Activated T-cell treated with anti-CD3 and anti-CD28 coated beads, Interleukin-2, amount 50 U/mL, for 72 hours (primary cell): ENCODE measurements around the gene ZBED2. TPM values are rescaled to one million over a fixed set of nuclear protein-coding genes. Genes with fewer than 3 reads are reported as not detected.

Experiments used
- ATAC-seq, 2 donors: fragments of 150-1000 bp; cut with Tn5 transposase; replicated peaks in 1 of 2; 2 replicates each; pipeline ENCODE4 v1.10.0; 2021; ENCODE audit warnings: moderate library complexity in 2 of 2, mild to moderate bottlenecking in 1 of 2
- DNase-seq, 2 donors: peaks; one replicate each; pipeline ENCODE4 v3.0.0; 2021 to 2022; ENCODE audit warnings: mixed read lengths in 1 of 2
- H3K27ac Mint-ChIP-seq: one replicate; pipeline ENCODE4 v1.8.0; 2022; ENCODE audit warnings: mild to moderate bottlenecking, moderate library complexity, mixed read lengths
- H3K27me3 Mint-ChIP-seq: one replicate; pipeline ENCODE4 v1.8.0; 2022; ENCODE audit warnings: low read depth, mixed read lengths
- H3K36me3 Mint-ChIP-seq, 2 donors: one replicate each; pipeline ENCODE4 v1.8.0; 2022; ENCODE audit warnings: mixed read lengths in 2 of 2, mild to moderate bottlenecking in 1 of 2; ENCODE audit not compliant: insufficient read depth in 2 of 2
- H3K4me1 Mint-ChIP-seq: one replicate; pipeline ENCODE4 v1.8.0; 2022; ENCODE audit warnings: low read depth, mixed read lengths
- H3K4me3 Mint-ChIP-seq, 2 donors: one replicate each; pipeline ENCODE4 v1.8.0; 2022; ENCODE audit warnings: mild to moderate bottlenecking in 2 of 2, mixed read lengths in 2 of 2, moderate library complexity in 2 of 2
- H3K9me3 Mint-ChIP-seq, 2 donors: one replicate each; pipeline ENCODE4 v1.8.0; 2022; ENCODE audit warnings: mixed read lengths in 2 of 2
- total RNA-seq, 2 donors: library from RNA; stranded (reverse); gene quantifications; one replicate each; pipeline ENCODE4 v1.2.3, GENCODE V29; 2022

Gene ZBED2
- total RNA-seq, 2 donors from 2014 or later, result 360 to 597 TPM

GRCh38 chr3:111598139-111598538, 3.0 kb upstream of the ZBED2 start:
- H3K4me1 Mint-ChIP-seq, result peaks cover 75% of the 10 kb centered on the region
- no peaks in the 10 kb centered on the region for H3K27me3 Mint-ChIP-seq
- H3K4me3 Mint-ChIP-seq, result peak overlapping the region; percentile 48 to 99
- H3K9me3 Mint-ChIP-seq, result no peaks in the 10 kb centered on the region
- H3K36me3 Mint-ChIP-seq, result peaks cover 37 to 46% of the 10 kb centered on the region in 2 donors
- no peak for DNase-seq
- peak overlapping the region; percentile 100 for H3K27ac Mint-ChIP-seq
- ATAC-seq, result no peak

- ATAC-seq (peak; percentile 64 to 70), DNase-seq (no peak)
- Mint-ChIP-seq H3K27me3 (no peaks in the 10 kb centered on the region), H3K27ac (peak overlapping the region; percentile 100), H3K4me3 (peak overlapping the region; percentile 97 to 99), H3K4me1 (peaks cover 64% of the 10 kb centered on the region), H3K36me3 (peaks cover 46 to 62% of the 10 kb centered on the region in 2 donors), H3K9me3 (no peaks in the 10 kb centered on the region)
Measured at GRCh38 chr3:111596328-111596727, 1.2 kb upstream of the ZBED2 start.

- Mint-ChIP-seq H3K36me3 (peaks cover 36 to 64% of the 10 kb centered on the region in 2 donors), H3K27ac (peak overlapping the region; percentile 100), H3K9me3 (no peaks in the 10 kb centered on the region), H3K4me3 (peak overlapping the region; percentile 97 to 99), H3K4me1 (peaks cover 65% of the 10 kb centered on the region), H3K27me3 (no peaks in the 10 kb centered on the region)
- DNase-seq, result no peak
- ATAC-seq, result peak; percentile 20 to 29
Measured at GRCh38 chr3:111594781-111595180, 365 bp downstream of the ZBED2 start.

- DNase-seq, result no peak
- Mint-ChIP-seq H3K36me3 (peaks cover 38 to 67% of the 10 kb centered on the region in 2 donors), H3K27ac (peak overlapping the region; percentile 100), H3K9me3 (no peaks in the 10 kb centered on the region), H3K4me1 (peaks cover 65% of the 10 kb centered on the region), H3K27me3 (no peaks in the 10 kb centered on the region), H3K4me3 (peak overlapping the region; percentile 97 to 99)
- ATAC-seq, result peak; percentile 32 to 44
Measured at GRCh38 chr3:111594205-111594604, 941 bp downstream of the ZBED2 start.

GRCh38 chr3:111593666-111594065, 1.5 kb downstream of the ZBED2 start:
- peaks cover 68% of the 10 kb centered on the region for H3K4me1 Mint-ChIP-seq
- H3K36me3 Mint-ChIP-seq, result peaks cover 38 to 66% of the 10 kb centered on the region in 2 donors

GRCh38 chr3:111592936-111593335, 2.2 kb downstream of the ZBED2 start:
- H3K4me3 Mint-ChIP-seq, result peak overlapping the region; percentile 97 to 99
- ATAC-seq (no peak), DNase-seq (no peak)
- H3K27ac Mint-ChIP-seq, result peak overlapping the region; percentile 100
- peaks cover 0 to 1% of the 10 kb centered on the region in 2 donors for H3K9me3 Mint-ChIP-seq
- peaks cover 38 to 65% of the 10 kb centered on the region in 2 donors for H3K36me3 Mint-ChIP-seq
- no peaks in the 10 kb centered on the region for H3K27me3 Mint-ChIP-seq
- H3K4me1 Mint-ChIP-seq, result peaks cover 67% of the 10 kb centered on the region

More at GRCh38 chr3:111593666-111594065, 1.5 kb downstream of the ZBED2 start:
- Mint-ChIP-seq H3K4me3 (peak overlapping the region; percentile 97 to 99), H3K9me3 (no peaks in the 10 kb centered on the region), H3K27me3 (no peaks in the 10 kb centered on the region), H3K27ac (peak overlapping the region; percentile 100)
- DNase-seq, result no peak
- ATAC-seq, result no peak

GRCh38 chr3:111592143-111592542, 3.0 kb downstream of the ZBED2 start:
- H3K27me3 Mint-ChIP-seq, result no peaks in the 10 kb centered on the region
- DNase-seq, result no peak
- H3K9me3 Mint-ChIP-seq, result peaks cover 0 to 1% of the 10 kb centered on the region in 2 donors
- peaks cover 40 to 71% of the 10 kb centered on the region in 2 donors for H3K36me3 Mint-ChIP-seq
- peaks cover 67% of the 10 kb centered on the region for H3K4me1 Mint-ChIP-seq
- H3K4me3 Mint-ChIP-seq, result peak overlapping the region; percentile 97 to 99
- peak overlapping the region; percentile 100 for H3K27ac Mint-ChIP-seq
- ATAC-seq, result no peak

GRCh38 chr3:111591555-111591954, 3.6 kb downstream of the ZBED2 start:
- DNase-seq (no peak), ATAC-seq (no peak)
- Mint-ChIP-seq H3K9me3 (peaks cover 3 to 4% of the 10 kb centered on the region in 2 donors), H3K27me3 (no peaks in the 10 kb centered on the region), H3K4me1 (peaks cover 67% of the 10 kb centered on the region), H3K27ac (peak overlapping the region; percentile 100), H3K4me3 (peak overlapping the region; percentile 97 to 99), H3K36me3 (peaks cover 43 to 77% of the 10 kb centered on the region in 2 donors)

GRCh38 chr3:111590143-111590491, 5.0 kb downstream of the ZBED2 start:
- no peak for DNase-seq
- no peak for ATAC-seq
- H3K27ac Mint-ChIP-seq, result peak overlapping the region; percentile 100
- peaks cover 6 to 7% of the 10 kb centered on the region in 2 donors for H3K9me3 Mint-ChIP-seq
- no peaks in the 10 kb centered on the region for H3K27me3 Mint-ChIP-seq
- H3K36me3 Mint-ChIP-seq, result peaks cover 39 to 78% of the 10 kb centered on the region in 2 donors
- H3K4me1 Mint-ChIP-seq, result peaks cover 57% of the 10 kb centered on the region
- peak overlapping the region; percentile 97 to 99 for H3K4me3 Mint-ChIP-seq

GRCh38 chr3:111589303-111590142, 5.6 kb downstream of the ZBED2 start:
- Mint-ChIP-seq H3K4me1 (peaks cover 61% of the 10 kb centered on the region), H3K27me3 (no peaks in the 10 kb centered on the region), H3K9me3 (peaks cover 6 to 9% of the 10 kb centered on the region in 2 donors), H3K36me3 (peaks cover 37 to 77% of the 10 kb centered on the region in 2 donors), H3K27ac (peak overlapping the region; percentile 100), H3K4me3 (peak overlapping the region; percentile 97 to 99)
- ATAC-seq, result no peak
- DNase-seq, result no peak

GRCh38 chr3:111588527-111588926, 6.6 kb downstream of the ZBED2 start:
- Mint-ChIP-seq H3K4me1 (peaks cover 70% of the 10 kb centered on the region), H3K4me3 (peak overlapping the region in 1 of 2 donors; percentile 64)

GRCh38 chr3:111585217-111585616, 9.9 kb downstream of the ZBED2 start:
- DNase-seq (no peak), ATAC-seq (no peak)
- H3K4me3 Mint-ChIP-seq, result no peak overlapping the region
- H3K27me3 Mint-ChIP-seq, result no peaks in the 10 kb centered on the region
- H3K9me3 Mint-ChIP-seq, result peaks cover 8 to 9% of the 10 kb centered on the region in 2 donors
- peaks cover 83% of the 10 kb centered on the region for H3K4me1 Mint-ChIP-seq
- H3K27ac Mint-ChIP-seq, result peak overlapping the region; percentile 13
- peaks cover 33 to 73% of the 10 kb centered on the region in 2 donors for H3K36me3 Mint-ChIP-seq

More at GRCh38 chr3:111588527-111588926, 6.6 kb downstream of the ZBED2 start:
- Mint-ChIP-seq H3K27ac (peak overlapping the region; percentile 85), H3K36me3 (peaks cover 35 to 74% of the 10 kb centered on the region in 2 donors), H3K27me3 (no peaks in the 10 kb centered on the region), H3K9me3 (peaks cover 6 to 9% of the 10 kb centered on the region in 2 donors)
- DNase-seq, result no peak
- ATAC-seq, result peak in 1 of 2 donors; percentile 30

- peaks cover 8 to 9% of the 10 kb centered on the region in 2 donors for H3K9me3 Mint-ChIP-seq
- peak overlapping the region; percentile 16 for H3K27ac Mint-ChIP-seq
- H3K27me3 Mint-ChIP-seq, result no peaks in the 10 kb centered on the region
- H3K4me3 Mint-ChIP-seq, result no peak overlapping the region
- ATAC-seq (no peak), DNase-seq (no peak)
- H3K36me3 Mint-ChIP-seq, result peaks cover 33 to 73% of the 10 kb centered on the region in 2 donors
- peaks cover 83% of the 10 kb centered on the region for H3K4me1 Mint-ChIP-seq
Measured at GRCh38 chr3:111584744-111585143, 10.4 kb downstream of the ZBED2 start.
